SW 1271 (cell line): ENCODE measurements around the gene PLEKHG4B.
"Not testable (repeated sequence)": the region's sequence is repeated elsewhere in the genome, so short reads cannot be mapped to it uniquely, and the experiment has no call there.

Experiments used
- DNase-seq, 2 experiments: peaks; one replicate each; lab custom pipeline; 2025; lab: John Stamatoyannopoulos, UW

PLEKHG4B gene

DNA sequence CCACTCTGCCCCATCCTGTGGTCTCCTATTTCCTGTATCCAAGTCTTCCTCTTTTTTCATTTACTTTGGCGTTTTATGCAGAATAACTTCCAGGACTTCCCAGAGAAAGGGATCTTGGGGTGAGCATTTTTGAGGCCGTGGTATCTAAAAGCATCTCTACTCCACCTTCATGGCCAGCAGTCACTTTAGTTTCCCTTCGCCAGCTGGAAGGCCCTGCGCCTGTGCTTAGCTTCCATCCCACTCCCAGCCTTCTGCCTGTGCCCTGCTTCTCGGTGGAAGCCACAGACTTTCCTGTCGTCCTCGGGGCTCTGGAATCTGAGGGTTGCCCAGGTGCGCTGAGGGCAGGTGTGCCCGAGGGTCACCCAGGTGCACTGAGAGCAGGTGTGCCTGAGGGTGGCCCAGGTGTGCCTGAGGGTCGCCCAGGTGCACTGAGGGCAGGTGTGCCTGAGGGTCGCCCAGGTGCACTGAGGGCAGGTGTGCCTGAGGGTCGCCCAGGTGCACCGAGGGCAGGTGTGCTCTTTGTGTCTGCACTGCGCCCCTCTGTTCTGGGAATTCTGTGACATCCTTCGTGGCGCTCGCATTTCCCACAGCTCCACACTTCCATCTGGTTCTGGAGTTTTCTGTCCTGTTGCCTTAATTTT lies 67.0 kb downstream of the PLEKHG4B start:
- no peak for DNase-seq

DNA sequence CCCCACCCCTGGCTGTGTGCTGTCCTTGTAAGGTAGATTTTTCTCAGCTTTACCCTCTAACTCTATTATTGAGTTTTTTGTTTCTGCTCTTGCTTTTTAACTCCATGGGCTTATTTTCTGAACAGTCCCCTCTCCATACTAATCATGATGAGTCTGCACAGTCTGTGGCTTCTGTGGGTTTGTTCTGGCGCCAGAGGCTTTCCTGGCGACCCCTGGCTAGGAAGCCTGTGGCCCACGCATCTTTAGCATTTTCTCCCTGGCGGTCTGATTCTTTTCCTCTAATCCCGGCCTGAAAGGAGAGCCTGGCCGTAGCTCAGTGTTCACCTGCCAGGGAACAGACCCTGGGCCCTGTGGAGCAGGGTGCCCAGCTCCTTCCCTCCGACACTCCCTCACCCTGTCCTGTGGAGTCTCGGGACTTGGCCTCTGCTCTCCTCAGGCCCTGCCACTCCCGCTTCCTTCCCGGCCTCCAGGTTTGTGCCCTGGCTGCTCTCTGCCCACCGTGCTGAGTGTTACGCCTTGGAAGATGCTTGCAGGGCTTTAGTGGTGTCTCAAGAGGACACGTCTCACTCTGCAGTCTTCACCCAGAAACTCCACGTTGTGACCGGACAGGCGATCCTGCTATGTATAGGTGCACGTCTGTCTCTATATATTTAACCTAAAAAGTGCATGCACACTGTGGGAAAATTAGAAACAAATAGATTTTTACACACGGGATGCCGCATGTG lies 67.6 kb downstream of the PLEKHG4B start:
- DNase-seq: no peak

DNA sequence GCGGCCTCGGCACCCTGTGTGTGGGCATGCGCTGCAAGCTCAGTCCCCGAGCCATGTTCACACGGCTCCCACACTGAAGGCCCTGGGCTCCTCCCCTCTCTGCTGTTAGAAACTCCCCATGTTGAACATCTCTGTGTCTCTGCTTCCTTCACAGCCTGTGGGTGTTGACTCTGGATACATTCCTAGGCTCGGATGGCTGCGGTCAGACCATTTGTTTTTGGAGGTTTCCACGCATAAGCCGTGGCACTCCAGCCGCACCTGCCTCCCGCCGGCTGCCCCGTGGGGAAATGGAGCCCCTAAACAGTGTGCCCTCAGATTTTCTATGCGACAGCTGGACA lies 68.2 kb downstream of the PLEKHG4B start:
- DNase-seq: no peak

DNA sequence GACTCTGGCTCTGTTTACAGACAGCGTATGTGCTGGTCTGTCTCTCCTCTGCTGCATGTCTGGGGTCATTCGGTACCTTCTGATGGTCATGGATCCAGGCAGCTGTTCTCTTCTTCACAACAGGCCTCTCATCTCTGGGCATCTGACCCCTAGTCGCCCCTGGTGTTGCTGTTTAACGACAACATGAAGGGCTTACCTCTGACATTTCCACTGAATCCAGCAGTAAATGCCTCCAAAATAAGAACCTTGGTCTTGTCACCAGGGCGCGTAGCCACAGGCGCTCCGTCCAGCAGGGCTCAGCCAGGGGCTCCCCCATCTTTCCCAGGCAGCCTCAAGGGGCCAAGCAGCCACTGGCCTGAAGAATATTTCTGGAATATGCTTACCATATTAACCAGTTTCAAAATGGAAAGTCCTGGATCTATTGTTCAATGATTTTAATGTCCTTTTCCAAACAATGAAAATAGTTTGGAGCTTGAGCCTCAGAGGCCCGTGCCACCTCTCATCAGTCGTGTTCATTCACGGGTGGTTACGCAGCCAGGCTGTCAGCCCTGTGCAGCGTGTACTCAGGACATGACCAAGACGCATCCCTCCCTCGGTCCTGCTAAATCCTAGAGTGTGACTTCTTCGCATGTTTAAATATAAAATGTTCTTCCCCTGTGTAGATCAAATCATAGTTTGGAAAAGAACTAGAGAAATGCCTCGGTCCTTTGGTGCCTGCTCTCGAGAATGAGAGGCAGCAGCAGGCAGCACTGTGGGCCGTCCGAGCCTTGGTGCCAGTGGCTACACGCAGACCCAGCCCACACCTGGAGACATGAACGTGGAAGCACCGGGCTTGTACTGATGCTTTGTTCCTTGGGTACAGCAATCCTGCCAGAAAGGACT lies 69.2 kb downstream of the PLEKHG4B start:
- no peak for DNase-seq

DNA sequence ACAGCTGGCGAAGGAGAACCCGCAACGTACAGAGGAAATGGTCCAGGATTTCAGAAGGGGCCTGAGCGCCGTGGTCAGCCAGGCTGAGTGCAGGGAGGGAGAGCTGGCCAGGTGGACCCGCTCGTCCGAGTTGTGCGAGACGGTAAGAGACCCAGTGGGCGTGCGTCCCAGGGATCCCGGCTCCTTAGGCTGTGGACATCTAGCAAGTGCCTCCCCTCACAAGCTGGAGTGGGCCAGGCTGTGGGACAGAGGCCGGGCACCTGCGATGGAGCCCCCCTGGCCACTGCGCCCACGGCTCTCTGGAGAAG lies 69.8 kb downstream of the PLEKHG4B start:
- DNase-seq: no peak

DNA sequence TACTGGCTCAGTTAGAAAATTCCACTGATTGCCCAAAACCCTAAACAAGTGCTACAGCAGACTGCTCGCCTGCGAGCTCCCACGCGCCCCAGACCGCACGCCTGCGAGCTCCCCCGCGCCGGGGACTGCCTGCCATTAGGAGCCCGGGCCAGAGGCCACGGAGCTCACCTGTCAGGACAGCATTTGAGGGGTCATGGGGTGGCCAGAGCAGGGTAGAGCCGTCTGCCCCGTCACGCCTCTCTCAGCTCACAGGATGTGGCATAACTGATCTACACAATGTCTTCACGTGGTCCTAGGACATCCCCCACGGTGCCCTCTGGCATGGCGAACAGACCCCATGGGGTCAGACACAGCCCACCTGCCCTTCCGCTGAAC lies 70.2 kb downstream of the PLEKHG4B start:
- DNase-seq: no peak

DNA sequence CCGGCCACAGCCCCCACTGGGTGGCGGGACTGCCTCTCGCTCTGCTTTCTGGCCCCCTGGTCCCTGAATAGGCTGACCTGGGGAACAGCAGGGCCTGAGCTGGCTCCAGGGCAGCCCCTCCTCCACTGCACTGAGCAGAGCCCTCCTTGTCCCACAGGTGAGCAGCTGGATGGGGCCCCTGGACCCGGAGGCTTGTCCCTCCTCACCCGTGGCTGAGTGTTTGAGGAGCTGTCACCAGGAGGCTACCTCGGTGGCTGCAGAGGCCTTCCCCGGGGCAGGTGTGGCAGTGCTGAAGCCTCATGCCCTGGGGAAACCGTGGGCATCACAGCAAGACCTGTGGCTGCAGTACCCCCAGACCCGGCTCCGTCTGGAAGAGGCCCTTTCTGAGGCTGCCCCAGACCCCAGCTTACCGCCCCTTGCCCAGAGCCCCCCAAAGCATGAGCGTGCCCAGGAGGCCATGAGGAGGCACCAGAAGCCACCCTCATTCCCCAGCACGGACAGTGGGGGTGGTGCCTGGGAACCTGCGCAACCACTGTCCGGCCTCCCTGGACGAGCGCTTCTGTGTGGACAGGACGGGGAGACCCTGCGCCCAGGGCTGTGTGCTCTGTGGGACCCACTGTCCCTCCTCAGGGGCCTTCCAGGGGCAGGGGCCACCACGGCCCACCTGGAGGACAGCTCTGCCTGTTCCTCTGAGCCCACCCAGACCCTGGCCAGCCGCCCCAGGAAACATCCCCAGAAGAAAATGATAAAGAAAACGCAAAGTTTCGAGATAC lies 70.8 kb downstream of the PLEKHG4B start:
- DNase-seq: no peak

DNA sequence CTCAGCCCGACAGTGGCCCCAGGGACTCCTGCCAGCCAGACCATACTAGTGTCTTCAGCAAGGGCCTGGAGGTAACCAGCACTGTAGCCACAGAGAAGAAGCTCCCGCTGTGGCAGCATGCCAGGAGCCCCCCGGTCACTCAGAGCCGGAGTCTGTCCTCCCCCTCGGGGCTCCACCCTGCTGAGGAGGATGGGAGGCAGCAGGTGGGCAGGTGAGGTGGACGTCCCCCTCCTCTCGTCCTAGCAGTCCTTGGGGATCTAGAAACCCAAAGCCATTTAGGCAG lies 71.3 kb downstream of the PLEKHG4B start:
- no peak for DNase-seq

DNA sequence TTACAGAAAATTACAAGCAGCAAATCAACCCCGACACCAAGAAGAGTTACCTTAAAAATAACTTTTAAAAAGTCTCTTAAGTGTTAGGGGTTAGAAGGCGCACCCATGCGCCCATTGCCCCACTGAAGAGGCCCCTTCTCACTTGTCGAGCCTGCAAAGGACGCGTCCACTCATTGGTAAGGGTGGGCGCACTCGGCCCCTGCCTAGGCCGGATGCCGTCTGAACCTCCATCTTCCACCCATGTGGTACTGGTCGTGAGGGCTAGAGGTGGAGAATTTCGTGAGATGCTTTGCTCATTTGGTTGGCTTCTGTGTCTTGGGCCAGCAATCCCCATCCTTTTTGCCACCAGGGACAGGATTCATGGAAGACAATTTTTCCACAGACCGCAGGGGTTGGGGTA lies 71.9 kb downstream of the PLEKHG4B start:
- DNase-seq: no peak

DNA sequence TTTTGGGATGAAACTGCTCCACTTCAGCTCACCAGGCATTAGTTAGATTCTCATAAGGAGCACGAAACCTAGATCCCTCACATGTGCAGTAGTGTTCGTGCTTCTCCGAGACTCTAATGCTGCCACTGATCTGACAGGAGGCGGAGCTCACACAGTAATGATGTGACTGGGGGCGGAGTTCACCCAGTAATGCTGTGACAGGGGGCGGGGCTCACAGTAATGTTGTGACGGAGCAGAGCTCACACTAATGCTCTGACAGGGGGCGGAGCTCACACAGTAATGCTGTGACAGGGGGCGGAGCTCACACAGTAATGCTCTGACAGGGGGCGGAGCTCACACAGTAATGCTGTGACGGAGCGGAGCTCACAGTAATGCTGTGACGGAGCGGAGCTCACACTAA lies 72.3 kb downstream of the PLEKHG4B start:
- no peak for DNase-seq

DNA sequence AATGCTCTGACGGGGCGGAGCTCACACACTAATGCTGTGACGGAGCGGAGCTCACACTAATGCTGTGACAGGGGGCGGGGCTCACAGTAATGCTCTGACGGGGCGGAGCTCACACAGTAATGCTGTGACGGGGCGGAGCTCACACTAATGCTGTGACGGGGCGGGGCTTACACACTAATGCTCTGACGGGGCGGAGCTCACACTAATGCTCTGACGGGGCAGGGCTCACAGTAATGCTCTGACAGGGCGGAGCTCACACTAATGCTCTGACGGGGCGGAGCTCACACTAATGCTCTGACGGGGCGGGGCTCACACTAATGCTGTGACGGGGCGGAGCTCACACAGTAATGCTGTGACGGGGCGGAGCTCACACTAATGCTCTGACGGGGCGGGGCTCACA lies 72.8 kb downstream of the PLEKHG4B start:
- not testable (repeated sequence) for DNase-seq

DNA sequence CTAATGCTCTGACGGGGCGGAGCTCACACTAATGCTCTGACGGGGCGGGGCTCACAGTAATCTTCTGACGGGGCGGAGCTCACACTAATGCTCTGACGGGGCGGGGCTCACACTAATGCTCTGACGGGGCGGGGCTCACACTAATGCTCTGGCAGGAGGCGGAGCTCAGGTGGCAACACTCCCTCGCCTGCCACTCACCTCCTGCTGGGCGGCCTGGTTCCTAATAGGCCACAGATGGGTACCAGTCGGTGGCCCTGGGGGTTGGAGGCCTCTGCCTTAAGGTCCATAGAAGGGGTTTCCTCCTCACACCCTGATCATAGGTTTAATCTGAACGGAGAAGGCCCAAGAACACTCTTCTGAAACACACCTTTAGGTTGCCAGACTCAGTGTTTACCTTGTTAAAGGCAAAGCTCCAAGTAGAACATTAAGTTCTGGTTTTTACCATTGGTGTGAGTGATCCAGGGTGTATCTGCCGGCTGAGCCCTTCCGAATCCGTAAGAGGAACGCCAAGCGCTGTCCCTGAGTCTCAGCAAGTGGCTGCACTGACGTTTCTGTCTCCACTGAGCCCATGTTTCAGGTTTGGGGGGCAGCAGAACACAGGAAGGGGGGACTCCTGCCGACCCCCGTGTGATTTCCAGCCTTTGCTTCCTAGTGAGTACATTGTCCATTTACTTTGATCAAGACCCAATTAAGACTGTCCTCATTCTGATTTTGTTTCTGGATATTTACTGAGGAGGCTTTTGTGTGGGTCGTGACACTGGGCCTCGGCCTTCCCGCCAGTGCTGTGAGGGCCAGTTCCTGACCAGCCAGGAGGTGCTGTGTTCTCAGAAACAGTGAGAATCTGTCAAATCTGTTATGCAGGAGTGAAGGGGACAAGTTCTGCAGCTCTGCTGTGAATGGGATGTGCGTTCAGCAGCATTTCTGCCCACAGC lies 74.7 kb downstream of the PLEKHG4B start:
- DNase-seq: no peak

DNA sequence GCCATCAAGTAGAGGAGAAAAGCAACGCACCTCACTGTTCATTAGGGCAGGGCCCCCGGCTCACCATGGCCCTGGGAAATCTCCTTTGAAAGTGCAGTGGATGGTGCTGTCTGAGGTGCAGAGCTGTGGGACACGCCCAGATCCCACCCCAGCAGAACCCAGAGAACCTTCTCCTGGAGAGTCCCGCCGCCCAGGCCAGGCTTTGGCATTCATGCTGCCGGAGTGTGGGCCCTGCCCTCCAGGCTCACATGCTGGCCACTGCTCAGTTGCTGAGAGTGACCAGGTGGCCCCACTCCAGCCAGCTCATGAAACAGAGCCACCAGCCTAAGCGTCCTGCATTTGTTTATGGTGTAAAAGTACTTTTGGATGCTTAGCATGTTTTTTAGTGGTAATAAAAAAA lies 75.5 kb downstream of the PLEKHG4B start:
- no peak for DNase-seq

DNA sequence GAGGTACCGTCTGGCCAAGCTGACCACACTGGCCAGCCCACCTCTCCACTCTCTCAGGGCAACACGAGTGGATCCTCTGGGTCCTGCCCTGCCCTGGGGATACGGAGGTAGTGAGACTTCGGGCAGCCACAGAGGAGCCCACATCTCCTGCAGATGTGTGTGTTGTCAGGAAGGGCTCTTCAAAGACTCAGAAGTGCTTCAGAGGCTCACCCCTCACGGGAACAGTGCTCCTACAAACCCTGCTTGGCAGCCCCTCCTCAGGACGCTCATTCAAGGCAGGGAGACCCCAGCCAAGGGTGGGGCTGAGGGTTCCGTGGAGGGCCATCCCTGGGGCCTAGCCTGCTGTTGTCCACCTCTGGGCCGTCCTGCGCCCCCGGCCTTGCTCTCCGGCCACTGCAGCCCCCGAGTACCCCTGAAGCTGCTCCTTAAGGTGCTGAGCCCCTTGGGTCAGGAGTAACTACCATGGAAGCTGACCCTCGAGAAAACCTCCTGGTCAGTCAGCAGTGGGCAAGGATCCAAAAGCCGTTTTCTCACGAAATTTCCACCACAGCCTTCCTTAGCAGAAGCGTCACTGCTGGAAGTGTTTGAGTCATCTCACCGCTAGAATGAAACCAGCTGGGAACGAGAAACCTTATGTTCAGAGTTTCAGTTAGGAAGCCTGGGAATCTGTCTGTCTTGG lies 76.2 kb downstream of the PLEKHG4B start:
- DNase-seq: no peak

DNA sequence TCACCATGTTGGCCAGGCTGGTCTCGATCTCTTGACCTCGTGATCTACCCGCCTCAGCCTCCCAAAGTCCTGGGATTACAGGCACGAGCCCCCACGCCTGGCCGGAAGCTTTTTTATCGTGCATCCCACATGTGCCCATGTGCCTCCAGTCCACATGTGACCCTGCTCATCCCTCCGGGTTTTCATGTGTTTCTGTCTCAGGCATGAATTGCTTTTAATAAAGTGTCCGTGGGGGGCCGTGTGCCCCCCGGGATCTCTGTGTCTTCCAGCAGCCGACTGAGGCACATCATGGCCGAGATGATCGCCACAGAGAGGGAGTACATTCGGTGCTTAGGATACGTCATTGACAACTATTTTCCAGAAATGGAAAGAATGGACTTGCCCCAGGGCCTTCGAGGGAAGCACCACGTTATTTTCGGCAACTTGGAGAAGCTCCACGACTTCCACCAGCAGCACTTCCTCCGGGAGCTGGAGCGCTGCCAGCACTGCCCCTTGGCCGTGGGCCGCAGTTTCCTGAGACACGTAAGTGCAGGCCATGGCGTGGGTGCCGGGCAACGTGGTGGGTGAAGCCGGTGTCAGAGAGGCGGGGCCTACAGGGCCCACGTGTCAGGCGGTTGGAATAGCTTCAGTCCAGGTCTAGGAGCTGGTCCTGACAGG lies 77.2 kb downstream of the PLEKHG4B start:
- DNase-seq: no peak

DNA sequence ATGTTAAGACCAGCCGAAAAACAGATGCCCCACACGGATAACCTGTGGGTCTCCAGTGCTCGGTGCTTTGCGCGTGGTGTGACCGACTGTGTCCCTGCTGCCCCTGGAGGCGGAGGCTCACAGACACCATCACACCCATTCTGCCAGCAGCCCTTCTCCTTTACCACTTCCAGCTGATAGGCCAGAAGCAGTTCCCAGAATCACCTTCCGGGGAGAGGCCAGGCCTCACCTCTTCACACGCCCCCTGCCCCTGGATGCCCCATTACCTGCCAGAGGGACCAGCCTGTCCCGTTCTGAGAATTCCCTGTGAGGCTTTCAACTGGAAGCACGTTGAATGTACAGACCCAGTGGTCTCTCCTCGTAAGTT lies 77.7 kb downstream of the PLEKHG4B start:
- no peak for DNase-seq

DNA sequence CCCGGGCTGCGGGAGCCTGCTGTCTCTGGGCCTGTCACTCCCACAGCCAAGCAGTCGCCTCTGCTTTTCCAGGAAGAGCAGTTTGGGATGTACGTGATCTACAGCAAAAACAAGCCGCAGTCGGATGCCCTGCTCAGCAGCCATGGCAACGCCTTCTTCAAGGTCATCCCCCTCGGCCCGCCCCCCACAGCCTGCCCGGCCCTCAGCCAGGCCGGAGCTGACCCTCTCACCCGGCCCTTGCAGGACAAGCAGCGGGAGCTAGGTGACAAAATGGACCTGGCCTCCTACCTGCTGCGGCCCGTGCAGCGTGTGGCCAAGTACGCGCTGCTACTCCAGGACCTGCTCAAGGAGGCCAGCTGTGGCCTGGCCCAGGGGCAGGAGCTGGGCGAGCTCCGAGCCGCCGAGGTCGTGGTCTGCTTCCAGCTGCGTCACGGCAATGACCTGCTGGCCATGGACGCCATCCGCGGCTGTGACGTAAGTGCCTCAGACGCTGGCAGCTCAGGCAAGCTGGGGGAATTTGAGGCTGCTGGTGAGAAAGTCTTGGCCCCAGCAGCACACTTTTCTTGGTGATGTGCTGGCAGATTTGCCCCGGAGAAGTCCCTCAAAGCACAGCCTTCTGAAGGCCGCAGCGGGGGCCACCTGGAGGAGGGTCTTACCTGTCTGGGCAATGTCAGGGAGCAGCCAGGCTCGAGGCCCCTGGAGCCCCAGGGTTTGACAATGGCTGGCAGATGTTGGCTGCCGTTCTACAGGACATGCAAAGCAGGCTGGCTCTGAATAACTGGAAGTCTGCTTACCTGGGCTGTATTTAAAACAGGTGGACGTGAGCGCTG lies 79.2 kb downstream of the PLEKHG4B start:
- DNase-seq: no peak

DNA sequence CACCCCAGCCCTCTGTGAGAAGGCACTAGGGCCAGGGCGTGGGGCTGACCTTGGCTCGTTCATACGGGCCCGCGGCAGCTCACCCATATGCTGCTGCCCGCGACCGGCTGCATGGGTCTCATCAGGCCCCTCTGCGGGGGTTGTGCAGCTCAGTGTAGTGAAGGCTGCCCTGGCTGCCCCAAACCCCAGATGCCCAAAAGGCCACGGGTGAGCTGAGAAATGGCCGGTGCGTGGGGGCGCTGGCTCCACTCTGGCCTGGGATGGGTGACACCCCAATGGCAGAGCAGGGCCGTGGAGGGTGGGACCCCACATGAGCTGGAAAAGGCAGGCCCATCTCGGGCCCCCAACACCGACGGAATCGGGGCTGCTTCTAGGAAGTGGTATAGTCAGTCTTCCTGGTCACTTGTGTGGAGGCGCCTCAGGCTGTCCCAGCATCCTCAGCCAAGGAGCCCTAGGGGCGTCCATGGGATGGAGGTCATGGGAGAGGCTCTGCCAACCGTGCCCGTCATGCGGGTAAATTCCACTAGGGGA lies 79.9 kb downstream of the PLEKHG4B start:
- no peak for DNase-seq

DNA sequence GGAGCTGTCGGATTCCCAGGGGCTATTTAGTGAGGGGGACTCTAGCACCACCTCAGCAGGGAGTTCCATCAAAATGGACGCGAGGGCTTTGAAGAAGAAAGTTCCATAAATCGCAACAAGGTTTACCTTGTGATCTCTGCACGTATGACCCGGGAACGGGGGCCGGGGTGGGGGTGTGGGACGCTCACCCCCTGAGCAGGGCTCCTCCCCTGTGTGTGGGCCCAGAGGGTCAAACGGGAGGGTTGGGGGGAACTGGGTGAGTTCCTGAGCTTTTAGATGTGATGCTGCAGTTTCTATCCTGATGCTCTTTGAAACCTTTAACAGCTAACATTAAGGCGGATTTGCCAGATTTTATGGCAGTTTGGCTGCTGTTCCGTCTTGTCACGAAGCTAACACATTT lies 80.5 kb downstream of the PLEKHG4B start:
- no peak for DNase-seq
